A673 (cell line): ENCODE data around the gene DMAC2.

ENCODE experiments used
- EZH2 ChIP-seq: fragments of 200-600 bp; sonication (generic); IDR thresholded peaks from 2 replicates; pipeline ENCODE4 v1.6.1; 2017; ENCODE audit warnings: borderline replicate concordance, low read depth, mild to moderate bottlenecking, mixed read lengths, antibody characterized with exemption, low read length; ENCODE audit not compliant: poor library complexity, severe bottlenecking
- TF ChIP-seq, protein P1 (sequence below): fragments of 300-800, 200-600 bp; sonication (generic); conservative IDR thresholded peaks from 2 replicates; pipeline ENCODE4 v1.5.1; 2017; ENCODE audit warnings: low read depth, mild to moderate bottlenecking, antibody characterized with exemption, low read length, moderate library complexity, mixed read lengths

DNA sequence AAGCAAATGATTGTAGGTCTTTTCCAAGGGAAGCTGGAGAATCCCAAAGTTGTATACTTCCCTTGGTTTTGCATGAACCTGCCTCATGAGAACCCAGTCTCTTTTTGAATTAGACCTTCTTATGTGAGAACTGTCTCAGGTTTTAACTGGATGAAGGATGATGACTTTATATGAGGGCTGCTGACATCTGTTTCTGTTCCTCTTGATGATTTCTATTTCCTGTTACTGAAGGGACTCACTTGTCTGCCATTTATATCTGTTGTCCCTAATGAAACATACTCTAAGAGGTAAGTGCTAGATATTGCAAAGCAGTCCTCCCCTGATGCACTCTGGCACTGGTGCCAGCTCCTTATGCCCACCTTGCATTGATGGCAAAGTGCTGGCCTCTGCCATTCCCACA lies 36.9 kb upstream of the DMAC2 start:
- TF ChIP-seq, protein P1, sequence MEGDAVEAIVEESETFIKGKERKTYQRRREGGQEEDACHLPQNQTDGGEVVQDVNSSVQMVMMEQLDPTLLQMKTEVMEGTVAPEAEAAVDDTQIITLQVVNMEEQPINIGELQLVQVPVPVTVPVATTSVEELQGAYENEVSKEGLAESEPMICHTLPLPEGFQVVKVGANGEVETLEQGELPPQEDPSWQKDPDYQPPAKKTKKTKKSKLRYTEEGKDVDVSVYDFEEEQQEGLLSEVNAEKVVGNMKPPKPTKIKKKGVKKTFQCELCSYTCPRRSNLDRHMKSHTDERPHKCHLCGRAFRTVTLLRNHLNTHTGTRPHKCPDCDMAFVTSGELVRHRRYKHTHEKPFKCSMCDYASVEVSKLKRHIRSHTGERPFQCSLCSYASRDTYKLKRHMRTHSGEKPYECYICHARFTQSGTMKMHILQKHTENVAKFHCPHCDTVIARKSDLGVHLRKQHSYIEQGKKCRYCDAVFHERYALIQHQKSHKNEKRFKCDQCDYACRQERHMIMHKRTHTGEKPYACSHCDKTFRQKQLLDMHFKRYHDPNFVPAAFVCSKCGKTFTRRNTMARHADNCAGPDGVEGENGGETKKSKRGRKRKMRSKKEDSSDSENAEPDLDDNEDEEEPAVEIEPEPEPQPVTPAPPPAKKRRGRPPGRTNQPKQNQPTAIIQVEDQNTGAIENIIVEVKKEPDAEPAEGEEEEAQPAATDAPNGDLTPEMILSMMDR = no peak
- TF ChIP-seq EZH2 = no peak
